ENCODE data around the gene UBE2Q1. TPM values are rescaled to one million over a fixed set of nuclear protein-coding genes. Genes with fewer than 3 reads are reported as not detected.
A peak's percentile ranks its signal among the peaks of the same experiment; 100 is the strongest.

Gene UBE2Q1
- 10 to 100 TPM; 18.5 to 26.3 TPM for total RNA-seq

GRCh38 chr1:154557939-154558719 is at the start of gene UBE2Q1:
Gene UBE2Q1, minus strand, starts transcription at chr1:154558662. Its CDS starts 109 bp downstream, at chr1:154558553.
- no peak for TF ChIP-seq CTCF (IDR thresholded peaks at IDR 0.05)
- Histone ChIP-seq H3K36me3 (peaks cover 26% of the 10 kb centered on the region), H3K9me3 (no peaks in the 10 kb centered on the region), H3K27ac (peak within 1 kb of the TSS; percentile 94 to 97), H3K4me3 (peak within 1 kb of the TSS; percentile 93 to 95), H3K4me1 (peaks cover 0 to 31% of the 10 kb centered on the region in 2 donors), H3K27me3 (no peaks in the 10 kb centered on the region)
- no peak for DNase-seq (ENCODE audit: low spot score)

GRCh38 chr1:154607609-154608396 is 49.3 kb upstream of the UBE2Q1 start, which contains the start of gene ADAR:
Gene ADAR, minus strand, starts transcription at chr1:154608186. Its CDS starts 180 bp downstream, at chr1:154608006.
- Histone ChIP-seq H3K27me3 (no peaks in the 10 kb centered on the region), H3K4me1 (peaks cover 0 to 56% of the 10 kb centered on the region in 2 donors), H3K4me3 (peak within 1 kb of the TSS; percentile 90 to 91), H3K36me3 (no peaks in the 10 kb centered on the region), H3K27ac (peak within 1 kb of the TSS; percentile 97), H3K9me3 (no peaks in the 10 kb centered on the region)
- no peak for TF ChIP-seq CTCF (IDR thresholded peaks at IDR 0.05)
- peak; percentile 95 for DNase-seq (ENCODE audit: low spot score)

- peaks cover 1% of the 10 kb centered on the region for H3K36me3 ChIP-seq
- H3K27me3 ChIP-seq: no peaks in the 10 kb centered on the region
- peak overlapping the region; percentile 97 for H3K27ac ChIP-seq
- peak overlapping the region; percentile 90 to 91 for H3K4me3 ChIP-seq
- peaks cover 0 to 63% of the 10 kb centered on the region in 2 donors for H3K4me1 ChIP-seq
- no peak for DNase-seq (ENCODE audit: low spot score)
- no peaks in the 10 kb centered on the region for H3K9me3 ChIP-seq
- TF ChIP-seq CTCF (IDR thresholded peaks at IDR 0.05): no peak
Observed at GRCh38 chr1:154607106-154607608, 48.7 kb upstream of the UBE2Q1 start.

GRCh38 chr1:154605534-154605933 is 47.1 kb upstream of the UBE2Q1 start:
- TF ChIP-seq CTCF (IDR thresholded peaks at IDR 0.05): no peak
- Histone ChIP-seq H3K36me3 (peaks cover 17% of the 10 kb centered on the region), H3K27me3 (no peaks in the 10 kb centered on the region), H3K4me1 (peaks cover 0 to 73% of the 10 kb centered on the region in 2 donors), H3K4me3 (no peak overlapping the region), H3K27ac (no peak overlapping the region), H3K9me3 (no peaks in the 10 kb centered on the region)
- no peak for DNase-seq (ENCODE audit: low spot score)

GRCh38 chr1:154603317-154603716 is 44.9 kb upstream of the UBE2Q1 start:
- no peak overlapping the region for H3K4me3 ChIP-seq
- no peak overlapping the region for H3K27ac ChIP-seq
- DNase-seq (ENCODE audit: low spot score): no peak
- no peaks in the 10 kb centered on the region for H3K9me3 ChIP-seq
- peaks cover 22% of the 10 kb centered on the region for H3K36me3 ChIP-seq
- H3K4me1 ChIP-seq: peaks cover 0 to 84% of the 10 kb centered on the region in 2 donors
- no peaks in the 10 kb centered on the region for H3K27me3 ChIP-seq
- TF ChIP-seq CTCF (IDR thresholded peaks at IDR 0.05): no peak
